B cell (primary cell): ENCODE results near the gene TRIAP1. TPM values are rescaled to one million over a fixed set of nuclear protein-coding genes. Genes with fewer than 3 reads are reported as not detected.

ENCODE experiments used
- ATAC-seq: fragments of 200-7000 bp; cut with Tn5 transposase; one replicate; pipeline ENCODE4 v1.10.0; 2021; ENCODE audit warnings: low read depth, mild to moderate bottlenecking, moderate number of reproducible peaks, moderate library complexity
- CTCF ChIA-PET: fragments of 350-600 bp; sonication (Branson Sonifier 250); formaldehyde crosslinking; loops from one replicate; lab custom pipeline; 2021; ENCODE audit warnings: antibody characterized with exemption, inconsistent platforms; lab: Charles Lee
- POLR2A ChIA-PET: fragments of 350-600 bp; sonication (Branson Sonifier 250); formaldehyde crosslinking; loops from one replicate; lab custom pipeline; 2021; ENCODE audit warnings: antibody characterized with exemption; lab: Charles Lee
- DNase-seq: peaks from one replicate; pipeline ENCODE4 v3.0.0; 2013
- H2AFZ ChIP-seq: 2 replicates; pipeline ENCODE4 v1.6.1; 2012; ENCODE audit warnings: mild to moderate bottlenecking, low read depth, low read length; ENCODE audit not compliant: insufficient read depth, poor library complexity, severe bottlenecking
- H3K27ac ChIP-seq, 2 donors: 1 replicate in 1 of 2; 2 replicates in 1 of 2; pipeline ENCODE4 v1.5.1; 2012 to 2013; ENCODE audit warnings: low read length in 2 of 2, mild to moderate bottlenecking in 2 of 2, moderate library complexity in 1 of 2
- H3K27me3 ChIP-seq, 4 experiments: fragments of 200-600 bp in 1 of 4; sonication (generic) in 1 of 4; replicated peaks in 1 of 4; 1 replicate in 2 of 4; 2 replicates in 2 of 4; pipeline versions ENCODE4 v1.6.1 to v1.7.0; 2013 to 2016; ENCODE audit warnings: low read length in 3 of 4, mild to moderate bottlenecking in 2 of 4, mixed read lengths in 1 of 4, moderate library complexity in 1 of 4; ENCODE audit not compliant: insufficient read depth in 4 of 4, control insufficient read depth in 3 of 4; ENCODE audit errors: control extremely low read depth in 1 of 4
- H3K36me3 ChIP-seq, 2 experiments: replicated peaks in 1 of 2; 1 replicate in 1 of 2; 2 replicates in 1 of 2; pipeline versions ENCODE4 v1.6.1 to v1.7.1; 2013; ENCODE audit warnings: low read length in 1 of 2; ENCODE audit not compliant: insufficient read depth in 2 of 2, control insufficient read depth in 1 of 2; ENCODE audit errors: control extremely low read depth in 1 of 2, extremely low read depth in 1 of 2
- H3K4me1 ChIP-seq, 2 donors: fragments of 200-600 bp in 1 of 2; sonication (generic) in 1 of 2; 1 replicate in 1 of 2; 2 replicates in 1 of 2; pipeline versions ENCODE4 v1.5.1 to v1.6.1; 2013 to 2017; ENCODE audit warnings: low read length in 2 of 2; ENCODE audit not compliant: control insufficient read depth in 2 of 2, insufficient read depth in 2 of 2
- H3K4me2 ChIP-seq: replicated peaks from 2 replicates; pipeline ENCODE3; 2012; ENCODE audit warnings: mild to moderate bottlenecking, low read depth, low read length; ENCODE audit not compliant: poor library complexity, severe bottlenecking
- H3K4me3 ChIP-seq, 5 experiments: fragments of 200-600 bp in 1 of 5; sonication (generic) in 1 of 5; 1 replicate in 3 of 5; 2 replicates in 2 of 5; pipeline versions ENCODE4 v1.5.1 to v1.7.0; 2011 to 2016; ENCODE audit warnings: low read length in 4 of 5, mild to moderate bottlenecking in 4 of 5, low read depth in 2 of 5, control low read depth in 1 of 5, moderate library complexity in 1 of 5; ENCODE audit not compliant: insufficient read depth in 1 of 5; ENCODE audit errors: control extremely low read depth in 1 of 5, extremely low read depth in 1 of 5
- H3K79me2 ChIP-seq: fragments of 200-600 bp; sonication (generic); one replicate; pipeline ENCODE4 v1.6.0; 2016; ENCODE audit warnings: low read length; ENCODE audit not compliant: control insufficient read depth, insufficient read depth
- H3K9ac ChIP-seq: fragments of 200-600 bp; sonication (generic); 2 replicates; pipeline ENCODE4 v1.6.1; 2017; ENCODE audit warnings: mild to moderate bottlenecking, low read length, moderate library complexity
- H3K9me3 ChIP-seq, 3 donors: one replicate each; pipeline versions ENCODE4 v1.6.1 to v1.7.1; 2013; ENCODE audit warnings: low read length in 2 of 3; ENCODE audit not compliant: control insufficient read depth in 2 of 3, insufficient read depth in 1 of 3; ENCODE audit errors: control extremely low read depth in 1 of 3
- H4K20me1 ChIP-seq: 2 replicates; pipeline ENCODE4 v1.6.0; 2012; ENCODE audit warnings: mild to moderate bottlenecking, low read length; ENCODE audit not compliant: insufficient read depth, control insufficient read depth, poor library complexity, severe bottlenecking
- H3K27ac Mint-ChIP-seq: one replicate; pipeline ENCODE4 v1.8.0; 2021; ENCODE audit warnings: mixed read lengths
- H3K27me3 Mint-ChIP-seq: one replicate; pipeline ENCODE4 v1.8.0; 2021; ENCODE audit warnings: mixed read lengths
- H3K4me1 Mint-ChIP-seq: one replicate; pipeline ENCODE4 v1.8.0; 2021; ENCODE audit warnings: mixed read lengths
- H3K4me3 Mint-ChIP-seq: one replicate; pipeline ENCODE4 v1.8.0; 2021; ENCODE audit warnings: mixed read lengths
- H3K9me3 Mint-ChIP-seq: one replicate; pipeline ENCODE4 v1.8.0; 2022; ENCODE audit warnings: mixed read lengths; ENCODE audit not compliant: insufficient read depth
- CTCF ChIP-seq: fragments of 200-600 bp; IDR thresholded peaks from one replicate; pipeline ENCODE4 v1.8.0; 2022; ENCODE audit warnings: antibody characterized with exemption, mild to moderate bottlenecking
- EZH2 ChIP-seq: IDR thresholded peaks from 2 replicates; pipeline ENCODE4 v1.6.1; 2012; ENCODE audit warnings: borderline replicate concordance, low read depth, mild to moderate bottlenecking, moderate library complexity, low read length; ENCODE audit not compliant: insufficient read depth, poor library complexity, severe bottlenecking
- WGBS: methylation state at CpG from one replicate; pipeline ENCODE4 v1.1.5; 2013; ENCODE audit warnings: missing lambda C conversion rate; ENCODE audit not compliant: insufficient coverage; 5-methylcytosine and 5-hydroxymethylcytosine counted together
- intact Hi-C: fragments of 100-400 bp; cut with micrococcal nuclease; formaldehyde crosslinking; loops from one replicate; pipeline ENCODE4 v1.10.0; 2022
- polyA plus RNA-seq: library from polyadenylated mRNA; depleted of rRNA; stranded (reverse); fragments of >200 nt; gene quantifications from 2 replicates; pipeline ENCODE4 v1.2.3, GENCODE V29; 2012
- total RNA-seq, 2 donors: library from RNA; stranded (reverse); fragments of 120-200 nt in 1 of 2; gene quantifications; 1 replicate in 1 of 2; 2 replicates in 1 of 2; pipeline versions ENCODE4 v1.2.3 to v1.2.4, GENCODE V29; 2013 to 2022

The TRIAP1 gene
- total and polyA plus RNA-seq, 2 donors (not counting 1 experiment from before 2014, with no cell fraction given): 13.8 to 19.6 TPM

GRCh38 chr12:120406069-120406468 lies 40.1 kb downstream of the TRIAP1 start:
- Mint-ChIP-seq H3K4me3 (no peak overlapping the region), H3K27me3 (peaks cover 17% of the 10 kb centered on the region), H3K9me3 (no peaks in the 10 kb centered on the region), H3K4me1 (no peaks in the 10 kb centered on the region), H3K27ac (no peak overlapping the region)
- Histone ChIP-seq H3K27me3 (peaks cover 0 to 3% (median 0%) of the 10 kb centered on the region in 4 experiments), H4K20me1 (no peaks in the 10 kb centered on the region), H3K36me3 (no peaks in the 10 kb centered on the region), H3K79me2 (no peaks in the 10 kb centered on the region), H3K27ac (no peak overlapping the region), H2AFZ (no peak overlapping the region), H3K9ac (no peak overlapping the region), H3K4me1 (no peaks in the 10 kb centered on the region), H3K4me2 (no peak overlapping the region), H3K4me3 (no peak overlapping the region), H3K9me3 (peaks cover 0 to 4% (median 0%) of the 10 kb centered on the region in 3 donors)
- ChIA-PET CTCF (no interaction called here), POLR2A (no interaction called here)
- TF ChIP-seq CTCF (no peak), EZH2 (no peak)
- DNase-seq (no peak), ATAC-seq (no peak)
- intact Hi-C loops: no loop called here
- WGBS: no CpG with 5 or more reads among the region's 3 CpGs

GRCh38 chr12:120404271-120404670 lies 41.9 kb downstream of the TRIAP1 start:
- DNase-seq: no peak

More at GRCh38 chr12:120404271-120404670, 41.9 kb downstream of the TRIAP1 start:
- Histone ChIP-seq H3K79me2 (no peaks in the 10 kb centered on the region), H3K36me3 (no peaks in the 10 kb centered on the region), H3K9ac (no peak overlapping the region), H3K4me3 (no peak overlapping the region), H3K27ac (no peak overlapping the region), H3K27me3 (peaks cover 0 to 8% (median 0%) of the 10 kb centered on the region in 4 experiments), H3K4me2 (no peak overlapping the region), H2AFZ (no peak overlapping the region), H4K20me1 (no peaks in the 10 kb centered on the region), H3K4me1 (no peaks in the 10 kb centered on the region), H3K9me3 (peaks cover 0 to 4% (median 0%) of the 10 kb centered on the region in 3 donors)
- intact Hi-C loops: no loop called here
- no peak for TF ChIP-seq CTCF
- TF ChIP-seq EZH2: no peak
- Mint-ChIP-seq H3K4me3 (no peak overlapping the region), H3K27ac (no peak overlapping the region), H3K9me3 (no peaks in the 10 kb centered on the region), H3K4me1 (no peaks in the 10 kb centered on the region), H3K27me3 (peaks cover 30% of the 10 kb centered on the region)
- ChIA-PET CTCF (no interaction called here), POLR2A (no interaction called here)
- no peak for ATAC-seq
- WGBS: 40% methylated on average over 1 of the region's 1 CpG
